BLaER1 (cell line): Measurements from ENCODE around the gene MRPL21.

ENCODE experiments used
- H3K27ac ChIP-seq: shearing (Covaris generic); formaldehyde crosslinking; 2 replicates; pipeline ENCODE4 v1.8.1; 2022
- H3K27me3 ChIP-seq: shearing (Covaris generic); formaldehyde crosslinking; 2 replicates; pipeline ENCODE4 v1.8.1; 2022
- H3K36me3 ChIP-seq: shearing (Covaris generic); formaldehyde crosslinking; 2 replicates; pipeline ENCODE4 v1.8.1; 2022
- H3K4me1 ChIP-seq: shearing (Covaris generic); formaldehyde crosslinking; 2 replicates; pipeline ENCODE4 v1.8.1; 2022
- H3K4me2 ChIP-seq: shearing (Covaris generic); formaldehyde crosslinking; 2 replicates; pipeline ENCODE4 v1.8.1; 2022
- H3K4me3 ChIP-seq: shearing (Covaris generic); formaldehyde crosslinking; 2 replicates; pipeline ENCODE4 v1.8.1; 2022
- H3K9ac ChIP-seq: shearing (Covaris generic); formaldehyde crosslinking; 2 replicates; pipeline ENCODE4 v1.8.1; 2022
- H3K9me3 ChIP-seq: shearing (Covaris generic); formaldehyde crosslinking; 2 replicates; pipeline ENCODE4 v1.8.1; 2022
- H4K20me1 ChIP-seq: shearing (Covaris generic); formaldehyde crosslinking; 2 replicates; pipeline ENCODE4 v1.8.1; 2022
- Cebpa-rat ChIP-seq: shearing (Covaris generic); IDR thresholded peaks from 2 replicates; pipeline ENCODE4 v1.8.1; 2022

Gene MRPL21

DNA sequence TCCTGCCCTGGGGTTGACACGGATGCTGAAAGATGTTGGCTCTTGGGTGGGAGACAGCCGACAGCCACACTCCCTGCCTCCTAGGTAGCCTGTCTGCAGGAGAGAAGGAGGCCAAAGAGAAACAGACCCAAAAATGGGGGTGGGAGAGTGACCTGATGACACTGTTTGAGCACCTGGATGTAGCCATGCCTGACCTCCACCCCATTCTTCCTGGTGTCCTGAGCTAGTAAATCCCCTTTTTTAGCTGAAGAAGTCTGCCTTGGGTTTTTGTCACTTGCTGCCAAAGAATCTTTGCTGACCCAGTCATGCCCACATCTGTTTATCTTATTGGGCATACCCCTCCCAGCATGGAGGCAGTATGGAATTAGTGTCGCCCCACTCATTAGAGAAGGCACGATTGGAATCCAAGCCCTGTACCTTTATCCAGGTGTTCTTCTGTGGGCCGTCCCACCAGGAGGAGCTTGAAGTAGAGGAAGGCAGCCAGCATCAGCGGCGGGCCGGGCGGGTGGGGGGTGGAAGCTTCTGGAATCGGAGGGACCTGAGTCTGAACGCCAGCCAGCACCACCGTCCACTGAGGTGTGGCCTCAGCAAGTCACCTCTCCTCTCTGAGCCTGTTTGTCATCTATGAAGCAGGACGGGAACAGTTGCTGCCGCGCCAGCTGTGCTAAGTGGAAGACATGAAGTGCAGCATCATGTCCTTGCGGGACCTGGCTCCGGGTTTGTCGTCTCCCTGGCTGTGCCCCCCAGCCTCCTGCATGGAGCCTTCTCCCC is 37.9 kb upstream of the MRPL21 start:
- H3K4me3 ChIP-seq, result no peak overlapping the region
- H3K27me3 ChIP-seq, result no peaks in the 10 kb centered on the region
- no peak overlapping the region for H3K4me2 ChIP-seq
- peaks cover 38% of the 10 kb centered on the region for H4K20me1 ChIP-seq
- no peak overlapping the region for H3K9ac ChIP-seq
- H3K4me1 ChIP-seq, result peaks cover 33% of the 10 kb centered on the region
- no peaks in the 10 kb centered on the region for H3K9me3 ChIP-seq
- peaks cover 39% of the 10 kb centered on the region for H3K36me3 ChIP-seq
- no peak for TF ChIP-seq Cebpa-rat
- H3K27ac ChIP-seq, result no peak overlapping the region

DNA sequence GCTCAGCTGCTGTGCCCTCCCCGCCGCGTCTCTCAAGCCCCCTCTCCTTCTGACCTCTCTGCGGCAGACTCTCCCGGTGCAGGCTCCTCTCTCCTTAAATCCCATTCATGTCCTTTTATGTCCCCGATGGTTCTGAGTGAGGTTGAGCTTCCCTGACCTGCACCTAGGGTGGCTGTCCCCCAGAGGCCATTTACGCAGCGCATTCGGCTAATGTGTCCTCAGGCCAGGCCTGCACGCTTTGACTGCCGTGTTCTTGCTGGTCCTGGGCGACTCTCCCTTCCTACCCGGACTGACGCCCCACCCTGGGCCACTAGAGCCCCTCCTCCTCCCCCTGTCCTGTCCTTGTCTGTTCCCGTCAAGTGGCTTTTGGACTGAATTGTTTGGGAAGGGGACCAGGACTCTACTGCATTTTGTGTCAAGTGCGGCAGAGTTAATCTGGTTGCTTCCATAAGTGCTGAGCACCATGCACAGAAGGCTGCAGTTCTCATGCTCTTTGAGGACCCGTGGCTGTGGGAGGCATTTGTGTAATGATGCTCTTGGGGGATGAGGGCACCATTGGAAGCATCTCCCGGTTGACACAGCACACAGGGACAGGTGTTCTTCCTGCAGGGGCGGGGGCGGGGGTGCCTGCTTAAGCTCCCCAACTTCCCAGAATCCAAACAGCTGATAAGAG is 37.2 kb upstream of the MRPL21 start:
- peaks cover 38% of the 10 kb centered on the region for H4K20me1 ChIP-seq
- H3K4me1 ChIP-seq, result peaks cover 36% of the 10 kb centered on the region
- no peaks in the 10 kb centered on the region for H3K9me3 ChIP-seq
- peaks cover 46% of the 10 kb centered on the region for H3K36me3 ChIP-seq
- no peak overlapping the region for H3K9ac ChIP-seq
- H3K27ac ChIP-seq, result no peak overlapping the region
- no peaks in the 10 kb centered on the region for H3K27me3 ChIP-seq
- no peak overlapping the region for H3K4me2 ChIP-seq
- no peak overlapping the region for H3K4me3 ChIP-seq
- TF ChIP-seq Cebpa-rat, result no peak

DNA sequence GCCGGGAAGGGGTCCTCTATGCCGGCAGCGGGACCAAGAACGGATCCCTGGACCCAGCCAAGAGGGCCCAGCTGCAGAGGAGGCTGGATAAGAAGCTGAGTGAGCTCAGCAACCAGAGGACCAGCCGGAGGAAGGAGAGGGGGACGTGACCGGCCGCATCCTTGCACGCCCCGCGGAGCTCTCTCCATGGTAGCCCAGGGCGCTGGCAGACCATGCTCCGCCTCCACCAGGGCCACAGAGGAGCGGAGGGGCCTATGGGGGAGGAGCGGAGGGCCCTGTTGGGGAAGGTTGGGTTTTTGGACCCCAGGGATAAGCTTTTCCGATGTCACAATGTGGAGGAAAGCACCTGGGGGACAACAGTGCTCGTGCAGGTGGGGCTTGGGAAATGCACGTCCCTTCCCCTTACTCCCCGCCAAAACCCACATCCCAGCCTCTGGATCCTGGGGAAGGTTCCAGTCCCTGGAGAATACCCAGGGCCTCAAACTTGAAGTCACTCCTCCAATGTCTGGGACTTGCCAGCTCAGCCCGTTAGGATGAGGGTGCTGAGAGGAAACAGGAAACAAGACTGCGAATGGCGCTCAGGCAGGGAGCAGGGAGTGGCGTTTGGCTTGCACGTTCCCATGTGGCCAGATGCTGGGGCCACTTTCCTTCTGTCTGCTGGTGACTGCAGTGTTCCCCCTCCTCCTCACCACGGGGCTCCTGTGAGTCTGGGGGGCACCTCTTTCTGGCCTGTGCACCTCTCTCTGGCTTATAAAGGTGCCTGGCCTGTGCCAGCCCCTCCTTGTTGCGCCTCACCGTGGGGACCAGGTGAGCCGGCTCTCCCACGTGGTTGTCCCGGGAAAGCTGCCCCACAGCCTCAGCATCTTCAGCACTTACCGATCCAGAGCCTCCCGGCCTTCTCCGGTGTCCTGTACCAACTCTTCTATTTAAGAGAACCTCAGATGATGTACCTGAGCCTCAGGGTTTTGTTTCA is 36.2 kb upstream of the MRPL21 start:
- H3K9ac ChIP-seq, result no peak overlapping the region
- TF ChIP-seq Cebpa-rat, result no peak
- peak overlapping the region; percentile 74 for H3K4me2 ChIP-seq
- H3K27ac ChIP-seq, result no peak overlapping the region
- H3K9me3 ChIP-seq, result no peaks in the 10 kb centered on the region
- H3K4me3 ChIP-seq, result no peak overlapping the region
- no peaks in the 10 kb centered on the region for H3K27me3 ChIP-seq
- peaks cover 55% of the 10 kb centered on the region for H3K36me3 ChIP-seq
- H4K20me1 ChIP-seq, result peaks cover 41% of the 10 kb centered on the region
- H3K4me1 ChIP-seq, result peaks cover 38% of the 10 kb centered on the region

DNA sequence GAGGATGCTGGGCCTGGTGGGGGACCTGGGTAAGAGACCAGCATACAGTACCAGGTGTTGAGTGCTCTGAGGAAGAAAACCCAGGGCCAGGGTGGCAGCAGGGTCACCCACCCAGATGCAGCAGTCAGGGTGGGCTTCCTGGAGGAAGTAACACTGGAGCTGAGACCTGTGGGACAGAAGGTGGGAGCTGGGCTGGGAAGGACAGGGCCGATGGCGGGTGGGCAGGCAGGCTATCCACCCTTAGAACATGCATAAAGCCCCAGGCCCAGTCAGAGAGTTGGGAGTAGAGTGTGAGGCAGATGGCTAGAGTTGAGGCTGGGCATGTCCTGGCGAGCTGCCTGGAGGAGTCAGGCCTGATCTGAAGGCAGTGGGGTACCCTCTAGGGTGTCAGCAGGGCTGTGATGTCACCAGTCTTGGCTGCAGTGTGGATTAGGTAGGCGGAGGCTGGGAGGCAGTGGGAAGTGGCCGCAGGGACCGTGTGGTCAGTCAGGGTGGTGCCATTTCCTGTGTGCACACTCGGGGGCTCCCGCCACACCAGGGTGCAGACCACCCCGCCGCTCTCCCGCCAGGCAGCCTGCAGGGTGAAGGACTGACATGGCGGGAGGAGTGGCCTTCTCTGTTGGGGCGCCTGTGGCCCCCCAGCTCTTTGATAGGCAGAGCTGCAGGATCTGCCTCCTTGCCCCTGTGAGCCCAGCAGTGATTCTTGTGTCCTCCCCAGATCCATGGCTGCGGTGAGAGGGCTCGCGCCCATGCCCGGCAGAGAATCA is 35.4 kb upstream of the MRPL21 start:
- H3K9me3 ChIP-seq, result no peaks in the 10 kb centered on the region
- H3K9ac ChIP-seq, result no peak overlapping the region
- H3K27ac ChIP-seq, result no peak overlapping the region
- TF ChIP-seq Cebpa-rat, result no peak
- peaks cover 38% of the 10 kb centered on the region for H3K4me1 ChIP-seq
- peak overlapping the region; percentile 74 for H3K4me2 ChIP-seq
- H3K36me3 ChIP-seq, result peaks cover 63% of the 10 kb centered on the region
- H3K4me3 ChIP-seq, result no peak overlapping the region
- H4K20me1 ChIP-seq, result peaks cover 49% of the 10 kb centered on the region
- no peaks in the 10 kb centered on the region for H3K27me3 ChIP-seq

DNA sequence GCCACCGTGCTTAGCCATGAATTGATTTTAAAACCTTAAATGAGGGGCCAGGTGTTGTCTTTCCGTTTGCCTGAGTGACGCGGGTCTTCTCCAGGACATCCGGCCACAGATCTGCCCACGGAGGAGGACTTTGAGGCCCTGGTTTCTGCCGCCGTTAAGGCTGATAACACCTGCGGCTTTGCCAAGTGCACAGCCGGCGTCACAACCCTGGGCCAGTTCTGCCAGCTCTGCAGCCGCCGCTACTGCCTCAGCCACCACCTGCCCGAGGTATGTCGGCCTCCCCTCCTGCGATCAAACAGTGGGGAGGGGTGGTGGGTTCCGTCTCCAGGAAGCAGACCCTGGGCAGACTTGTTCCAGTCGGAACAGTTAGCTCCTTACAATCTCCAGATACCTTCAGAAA is 34.5 kb upstream of the MRPL21 start:
- H3K4me2 ChIP-seq, result no peak overlapping the region

DNA sequence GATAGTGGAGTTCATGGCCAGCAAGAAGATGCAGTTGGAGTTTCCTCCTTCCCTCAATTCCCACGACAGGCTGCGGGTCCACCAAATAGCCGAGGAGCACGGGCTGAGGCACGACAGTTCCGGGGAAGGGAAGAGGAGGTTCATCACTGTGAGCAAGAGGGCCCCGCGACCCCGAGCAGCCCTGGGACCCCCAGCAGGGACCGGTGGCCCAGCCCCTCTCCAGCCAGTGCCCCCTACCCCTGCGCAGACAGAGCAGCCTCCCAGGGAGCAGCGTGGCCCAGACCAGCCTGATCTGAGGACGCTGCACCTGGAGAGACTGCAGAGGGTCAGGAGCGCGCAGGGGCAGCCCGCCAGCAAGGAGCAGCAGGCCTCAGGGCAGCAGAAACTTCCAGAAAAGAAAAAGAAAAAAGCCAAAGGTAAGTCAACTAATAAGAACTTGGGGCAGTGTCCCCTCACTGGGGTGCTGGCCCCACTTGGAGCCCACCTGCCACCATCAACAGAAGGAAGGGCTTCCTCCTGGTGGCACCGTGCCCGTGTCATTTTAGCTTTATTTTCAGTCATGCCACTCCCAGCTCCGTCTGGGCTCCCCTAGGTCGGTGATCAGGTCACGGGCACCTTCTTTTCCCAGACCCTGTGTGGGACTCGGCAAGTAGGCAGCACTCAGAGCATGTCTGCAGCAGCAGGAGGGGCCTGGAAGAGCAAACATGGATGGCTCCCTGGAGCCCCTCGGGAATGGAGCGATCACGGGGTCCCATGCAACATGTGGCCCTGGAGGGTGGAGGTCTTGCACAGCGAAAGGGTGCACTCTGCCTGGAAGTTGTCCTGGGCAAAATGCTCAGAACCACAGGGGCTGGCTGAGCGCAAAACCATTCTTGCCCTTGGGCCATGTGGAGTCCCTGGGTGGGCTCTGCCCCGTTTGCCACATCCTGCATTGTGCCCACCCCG is 33.3 kb upstream of the MRPL21 start:
- no peaks in the 10 kb centered on the region for H3K27me3 ChIP-seq
- no peak overlapping the region for H3K4me2 ChIP-seq
- no peak for TF ChIP-seq Cebpa-rat
- peaks cover 31% of the 10 kb centered on the region for H3K4me1 ChIP-seq
- no peak overlapping the region for H3K27ac ChIP-seq
- H3K36me3 ChIP-seq, result peaks cover 84% of the 10 kb centered on the region
- no peak overlapping the region for H3K4me3 ChIP-seq
- peaks cover 69% of the 10 kb centered on the region for H4K20me1 ChIP-seq
- no peak overlapping the region for H3K9ac ChIP-seq
- H3K9me3 ChIP-seq, result no peaks in the 10 kb centered on the region

More for the DNA sequence above, 34.5 kb upstream of the MRPL21 start:
- Histone ChIP-seq H3K27ac (no peak overlapping the region), H3K4me3 (no peak overlapping the region), H3K9ac (no peak overlapping the region), H3K27me3 (no peaks in the 10 kb centered on the region), H4K20me1 (peaks cover 58% of the 10 kb centered on the region), H3K9me3 (no peaks in the 10 kb centered on the region), H3K4me1 (peaks cover 32% of the 10 kb centered on the region), H3K36me3 (peaks cover 72% of the 10 kb centered on the region)
- TF ChIP-seq Cebpa-rat, result no peak

DNA sequence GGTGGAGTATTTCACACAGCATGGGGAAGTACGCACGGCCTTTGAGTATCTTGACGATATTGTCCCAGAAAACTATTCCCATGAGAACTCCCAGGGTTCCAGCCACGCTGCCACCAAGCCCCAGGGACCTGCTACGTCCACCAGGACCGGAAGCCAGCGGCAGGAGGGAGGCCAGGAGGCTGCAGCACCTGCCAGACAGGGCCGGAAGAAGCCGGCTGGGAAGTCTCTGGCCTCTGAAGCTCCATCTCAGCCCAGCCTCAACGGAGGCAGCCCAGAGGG is 32.7 kb upstream of the MRPL21 start:
- H3K9ac ChIP-seq, result no peak overlapping the region
- no peak for TF ChIP-seq Cebpa-rat
- no peak overlapping the region for H3K4me3 ChIP-seq
- H3K4me2 ChIP-seq, result no peak overlapping the region
- H4K20me1 ChIP-seq, result peaks cover 76% of the 10 kb centered on the region
- H3K27ac ChIP-seq, result no peak overlapping the region
- no peaks in the 10 kb centered on the region for H3K27me3 ChIP-seq
- H3K4me1 ChIP-seq, result peaks cover 38% of the 10 kb centered on the region
- H3K9me3 ChIP-seq, result no peaks in the 10 kb centered on the region
- peaks cover 90% of the 10 kb centered on the region for H3K36me3 ChIP-seq

DNA sequence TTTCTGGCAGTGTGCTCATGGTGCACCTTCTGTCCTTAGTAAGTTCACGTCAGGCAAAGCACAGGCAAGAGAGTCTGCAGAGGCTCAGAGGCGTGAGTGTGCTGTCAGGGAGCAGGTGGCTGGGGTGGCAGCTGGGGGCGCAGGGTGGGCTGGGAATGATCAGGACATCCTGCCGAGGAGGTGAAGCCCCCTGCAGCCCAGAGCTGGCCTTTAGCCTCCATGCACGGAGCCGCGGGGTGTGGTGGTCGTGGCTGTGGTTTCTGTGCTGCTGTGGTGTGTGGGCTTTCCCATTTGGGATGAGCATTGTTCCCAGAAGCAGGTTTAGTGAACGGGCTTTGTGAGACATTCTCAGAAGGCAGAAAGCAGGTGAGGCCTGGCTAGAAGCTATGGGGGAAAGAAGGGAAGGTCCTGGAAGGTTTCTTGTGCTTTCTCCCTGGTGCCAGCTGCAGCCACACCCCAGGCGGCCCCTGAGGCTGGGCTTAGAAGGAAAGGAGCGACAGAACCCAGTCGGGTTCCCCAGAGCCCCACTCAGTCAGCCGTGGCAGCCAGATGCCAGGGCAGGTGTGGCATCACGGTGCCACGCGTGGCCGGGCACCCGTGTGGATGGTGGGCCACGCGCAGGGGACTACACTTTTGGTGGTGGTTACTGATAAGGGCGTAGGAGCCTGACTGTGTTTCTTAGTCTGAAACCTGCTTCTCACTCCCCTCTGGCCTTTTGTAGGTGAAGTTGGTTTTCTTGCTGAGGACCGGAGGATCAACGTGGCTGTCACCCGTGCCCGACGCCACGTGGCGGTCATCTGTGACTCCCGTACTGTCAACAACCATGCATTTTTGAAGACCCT is 32.1 kb upstream of the MRPL21 start:
- peaks cover 80% of the 10 kb centered on the region for H4K20me1 ChIP-seq
- TF ChIP-seq Cebpa-rat, result no peak

More for the DNA sequence above, 32.1 kb upstream of the MRPL21 start:
- Histone ChIP-seq H3K4me3 (no peak overlapping the region), H3K4me1 (peaks cover 43% of the 10 kb centered on the region), H3K9me3 (no peaks in the 10 kb centered on the region), H3K9ac (no peak overlapping the region), H3K36me3 (peaks cover 96% of the 10 kb centered on the region), H3K27me3 (no peaks in the 10 kb centered on the region), H3K4me2 (no peak overlapping the region), H3K27ac (no peak overlapping the region)
